GM21786 (cell line): Measurements from ENCODE around the gene PDE4B.
A peak's percentile ranks its signal among the peaks of the same experiment; 100 is the strongest.
"Not testable (repeated sequence)": the region's sequence is repeated elsewhere in the genome, so short reads cannot be mapped to it uniquely, and the experiment has no call there.

Experiments
- ATAC-seq: cut with Tn5 transposase; IDR thresholded peaks from one replicate; pipeline ENCODE4 v1.9.1; 2021; ENCODE audit not compliant: unreplicated experiment

Gene PDE4B

GRCh38 chr1:66401244-66401643, 608.5 kb downstream of the PDE4B start:
- no peak for ATAC-seq

DNA sequence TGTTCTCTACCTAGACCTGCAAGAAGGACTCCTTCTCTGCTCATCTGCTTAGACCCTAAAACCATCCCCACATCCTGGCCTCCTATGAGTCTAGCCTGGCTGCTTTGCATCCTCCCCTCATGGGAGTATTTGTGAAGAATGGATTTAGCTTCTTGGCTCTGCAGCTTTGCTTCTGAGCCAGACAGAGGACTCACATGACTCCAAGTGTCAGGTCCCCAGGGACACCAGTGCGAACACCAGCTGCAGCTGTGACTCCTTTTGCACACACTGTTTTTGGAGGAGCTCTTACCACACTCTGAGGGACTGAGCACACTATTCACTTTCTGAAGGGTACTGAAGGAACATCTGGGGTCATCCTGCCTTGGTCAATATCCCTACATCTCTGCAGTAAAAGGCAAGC, 609.5 kb downstream of the PDE4B start:
- ATAC-seq: peak; percentile 85

DNA sequence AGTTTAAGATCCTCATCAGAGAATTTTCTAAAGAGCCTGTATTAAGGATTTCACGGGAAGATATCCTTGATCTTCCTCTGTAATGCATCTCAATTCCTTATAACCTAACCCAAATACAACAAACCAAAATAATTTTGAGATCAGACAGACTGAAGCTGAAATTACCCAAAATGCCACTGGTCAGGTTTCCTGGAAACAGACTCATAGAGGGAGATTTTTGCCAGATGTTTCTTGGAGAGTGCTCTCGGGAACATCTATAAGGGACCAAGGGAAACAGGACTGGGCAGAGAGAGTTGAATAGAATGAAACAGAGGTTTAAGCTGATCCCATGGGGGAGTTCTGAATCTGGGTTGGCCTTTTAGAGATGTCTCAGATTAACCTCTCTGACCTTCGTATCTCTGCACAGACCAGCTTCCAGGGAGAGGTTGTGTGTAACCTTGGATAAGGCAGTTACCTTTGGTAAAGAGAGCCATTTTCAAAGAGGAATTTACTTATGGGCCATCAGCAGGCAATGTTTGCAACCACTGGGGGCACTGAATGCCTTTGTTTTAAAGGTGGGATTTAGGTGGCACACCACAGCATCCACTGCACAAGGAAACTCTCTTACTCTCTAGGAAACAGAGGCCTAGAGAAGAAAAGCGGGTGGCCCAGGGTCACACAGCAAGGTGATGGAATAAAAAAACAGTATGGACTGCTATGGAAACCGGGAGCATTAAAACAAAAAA, 610.5 kb downstream of the PDE4B start:
- ATAC-seq: no peak

GRCh38 chr1:66405061-66405460, 612.4 kb downstream of the PDE4B start:
- ATAC-seq: no peak

DNA sequence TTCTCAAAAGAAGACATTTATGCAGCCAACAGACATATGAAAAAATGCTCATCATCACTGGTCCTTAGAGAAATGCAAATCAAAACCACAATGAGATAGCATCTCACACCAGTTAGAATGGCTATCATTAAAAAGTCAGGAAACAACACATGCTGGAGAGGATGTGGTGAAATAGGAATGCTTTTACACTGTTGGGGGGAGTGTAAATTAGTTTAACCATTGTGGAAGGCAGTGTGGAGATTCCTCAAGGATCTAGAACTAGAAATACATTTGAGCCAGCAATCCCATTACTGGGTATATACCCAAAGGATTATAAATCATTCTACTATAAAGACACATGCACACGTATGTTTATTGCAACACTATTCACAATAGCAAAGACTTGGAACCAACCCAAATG, 618.8 kb downstream of the PDE4B start:
- not testable (repeated sequence) for ATAC-seq

- ATAC-seq: no peak
These were observed 620.0 kb downstream of the PDE4B start for GRCh38 chr1:66412704-66413103.

- ATAC-seq: no peak
These were observed 620.6 kb downstream of the PDE4B start for GRCh38 chr1:66413136-66413837.

DNA sequence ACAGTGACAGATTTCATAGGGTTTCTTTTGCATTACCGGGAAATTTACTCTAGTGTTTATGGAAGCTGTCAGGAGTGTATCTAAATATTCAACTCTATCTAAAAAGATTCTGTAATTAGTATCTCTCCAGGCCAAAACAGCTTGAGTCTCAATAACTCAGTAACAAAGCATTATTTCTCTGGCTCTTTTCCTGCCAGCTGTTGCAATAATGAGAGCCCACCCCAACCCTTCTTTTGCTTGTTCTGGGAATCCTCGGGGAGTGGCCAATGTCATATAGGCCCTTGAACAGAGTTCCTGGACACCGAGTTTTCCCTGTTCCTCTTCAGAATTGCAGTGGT, 621.1 kb downstream of the PDE4B start:
- ATAC-seq: no peak

DNA sequence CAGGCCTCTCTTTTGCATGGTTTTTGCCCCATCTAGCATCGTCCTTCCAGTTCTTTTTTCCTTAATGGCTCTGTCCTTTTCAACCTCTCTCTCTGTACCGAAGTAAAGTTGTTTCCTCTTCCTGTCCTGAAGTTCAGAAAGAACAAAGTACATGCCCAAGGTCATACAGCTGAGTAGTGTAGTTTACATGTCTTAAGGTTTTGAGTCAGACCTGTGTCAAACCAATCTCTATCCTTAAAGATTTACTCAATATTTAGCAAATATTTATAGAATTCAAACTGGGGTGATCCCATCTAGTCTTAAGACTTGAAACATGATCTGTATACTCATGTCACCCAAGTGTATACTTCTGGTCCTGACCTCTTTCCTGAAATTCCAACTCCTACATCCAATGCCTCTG, 622.6 kb downstream of the PDE4B start:
- ATAC-seq: no peak

DNA sequence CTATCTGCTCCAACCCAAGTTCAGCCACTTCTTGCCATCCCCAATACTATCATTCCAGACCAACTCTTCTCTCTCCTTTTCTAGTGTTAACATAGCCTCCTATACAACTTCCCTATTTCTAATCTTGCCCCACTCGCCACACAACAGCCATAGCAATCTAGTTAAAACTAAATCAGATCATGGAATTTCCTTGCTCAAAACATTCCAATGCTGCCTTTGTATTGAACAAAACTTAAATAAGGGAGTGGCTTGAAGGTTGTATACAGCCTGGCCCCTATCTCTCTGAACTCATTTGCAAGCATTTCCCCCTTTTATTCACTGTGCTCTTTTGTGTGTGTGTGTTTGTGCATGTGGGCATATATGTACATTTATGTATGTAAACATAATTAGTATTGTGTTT, 623.2 kb downstream of the PDE4B start:
- ATAC-seq: no peak

DNA sequence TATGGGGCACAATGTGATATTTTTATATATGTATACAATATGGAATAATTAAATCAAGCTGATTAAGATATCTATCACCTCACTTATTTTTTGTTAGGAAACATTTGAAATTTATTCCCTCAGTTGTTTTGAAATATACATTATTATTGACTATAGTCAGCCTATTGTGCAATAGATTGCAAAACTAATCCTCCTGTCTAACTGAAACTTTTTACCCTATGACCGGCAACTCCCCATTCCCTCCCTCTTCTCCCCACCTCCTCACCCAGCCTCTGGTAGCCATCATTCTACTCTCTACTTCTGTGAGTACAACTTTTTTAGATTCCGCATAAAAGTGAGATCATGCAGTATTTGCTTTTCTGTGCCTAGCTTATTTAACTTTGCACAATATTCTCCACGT, 623.6 kb downstream of the PDE4B start:
- no peak for ATAC-seq

- ATAC-seq: no peak
These were observed 625.3 kb downstream of the PDE4B start for GRCh38 chr1:66418021-66418420.

GRCh38 chr1:66420171-66420570, 627.5 kb downstream of the PDE4B start:
- not testable (repeated sequence) for ATAC-seq

DNA sequence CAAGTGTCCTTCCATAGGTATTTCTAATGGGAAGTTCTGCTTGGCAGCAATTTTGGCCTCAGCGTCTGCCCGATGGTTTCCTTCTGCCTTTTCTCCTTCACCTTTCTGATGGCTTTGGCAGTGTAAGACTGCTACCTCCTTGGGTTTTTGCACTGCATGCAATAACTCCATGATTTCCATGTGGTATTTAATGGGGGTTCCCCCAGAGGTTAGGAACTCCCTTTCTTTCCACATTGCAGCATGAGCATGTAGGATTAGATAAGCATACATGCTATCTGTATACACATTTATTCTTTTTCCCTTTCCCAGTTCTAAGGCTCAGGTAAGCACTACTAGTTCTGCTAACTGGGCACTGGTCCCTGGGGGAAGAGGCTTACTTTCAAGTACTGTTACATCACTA, 628.2 kb downstream of the PDE4B start:
- ATAC-seq: not testable (repeated sequence)

DNA sequence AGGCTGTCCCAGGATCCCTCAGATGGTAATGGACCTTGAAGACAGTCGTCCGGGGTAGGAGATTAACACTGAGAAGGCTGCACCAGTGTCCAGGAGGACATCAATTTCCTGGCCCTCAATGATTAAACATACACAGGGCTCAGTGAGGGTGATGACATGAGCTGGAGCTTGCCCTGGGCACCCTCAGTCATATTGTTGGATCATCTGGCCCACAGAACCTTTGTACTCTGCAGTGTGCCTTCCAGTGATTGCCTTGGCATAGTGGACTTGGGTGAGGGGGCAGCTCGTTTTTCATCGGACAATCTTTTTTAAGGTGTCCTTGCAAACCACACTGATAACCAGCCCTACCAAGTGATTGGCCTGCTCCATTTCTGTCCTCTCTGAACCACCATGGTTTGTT, 630.1 kb downstream of the PDE4B start:
- ATAC-seq: no peak
